H1 (cell line): Measurements from ENCODE around the gene B9D1. TPM values are rescaled to one million over a fixed set of nuclear protein-coding genes. Genes with fewer than 3 reads are reported as not detected.

Experiments used
- CTCF ChIA-PET: fragments of 300-600 bp; sonication (Branson Sonifier 250); formaldehyde crosslinking; loops from one replicate; lab custom pipeline; 2021; ENCODE audit not compliant: partially characterized antibody; lab: Charles Lee
- POLR2A ChIA-PET: fragments of 300-600 bp; sonication (Branson Sonifier 250); formaldehyde crosslinking; loops from one replicate; lab custom pipeline; 2021; ENCODE audit warnings: inconsistent platforms; ENCODE audit not compliant: partially characterized antibody; lab: Charles Lee
- DNase-seq, 2 experiments: peaks; one replicate each; pipeline versions ENCODE4 v3.0.0 to v3.0.0-alpha.2; 2010 to 2022; ENCODE audit warnings: low spot score in 2 of 2, low read depth in 1 of 2, mixed read lengths in 1 of 2
- FAIRE-seq: peaks from 2 replicates; lab custom pipeline; 2011; peaks lifted over from hg19 to GRCh38; lab: Jason Lieb, UNC
- H2AFZ ChIP-seq: 2 replicates; pipeline ENCODE4 v1.8.1; 2012; ENCODE audit warnings: low read length, inconsistent platforms
- H2AK5ac ChIP-seq: 2 replicates; pipeline ENCODE4 v1.6.1; 2013; ENCODE audit warnings: low read depth, low read length
- H2BK120ac ChIP-seq: replicated peaks from 2 replicates; pipeline ENCODE3; 2013; ENCODE audit warnings: low read depth, low read length, inconsistent platforms
- H2BK12ac ChIP-seq: 2 replicates; pipeline ENCODE4 v1.6.1; 2013; ENCODE audit warnings: low read depth, low read length
- H2BK15ac ChIP-seq: 2 replicates; pipeline ENCODE4 v1.6.1; 2013; ENCODE audit warnings: low read length
- H2BK20ac ChIP-seq: 2 replicates; pipeline ENCODE4 v1.6.1; 2013; ENCODE audit warnings: low read length
- H2BK5ac ChIP-seq: 2 replicates; pipeline ENCODE4 v1.6.1; 2013; ENCODE audit warnings: low read depth, low read length
- H3K14ac ChIP-seq: 2 replicates; pipeline ENCODE4 v1.6.1; 2013; ENCODE audit warnings: inconsistent platforms; ENCODE audit not compliant: insufficient read length
- H3K18ac ChIP-seq: 2 replicates; pipeline ENCODE4 v1.6.1; 2013; ENCODE audit warnings: low read length; ENCODE audit errors: extremely low read depth
- H3K23ac ChIP-seq: 2 replicates; pipeline ENCODE4 v1.6.1; 2013; ENCODE audit warnings: inconsistent platforms; ENCODE audit not compliant: insufficient read length
- H3K23me2 ChIP-seq: 2 replicates; pipeline ENCODE4 v1.6.1; 2013; ENCODE audit warnings: low read depth, low read length
- H3K27ac ChIP-seq: 2 replicates; pipeline ENCODE4 v1.6.1; 2011; ENCODE audit warnings: low read depth, low read length, inconsistent platforms
- H3K27me3 ChIP-seq, 4 experiments: replicated peaks in 1 of 4; 1 replicate in 1 of 4; 2 replicates in 3 of 4; pipeline versions ENCODE4 v1.6.1 to v1.8.1; 2011 to 2013; ENCODE audit warnings: low read length in 3 of 4, mild to moderate bottlenecking in 3 of 4, inconsistent platforms in 2 of 4, mixed read lengths in 2 of 4, moderate library complexity in 1 of 4; ENCODE audit not compliant: control insufficient read depth in 3 of 4, insufficient read depth in 3 of 4; ENCODE audit errors: extremely low read depth in 1 of 4
- H3K36me3 ChIP-seq, 4 experiments: 2 replicates each; pipeline versions ENCODE4 v1.6.1 to v1.8.1; 2011 to 2013; ENCODE audit warnings: mild to moderate bottlenecking in 4 of 4, low read length in 3 of 4, moderate library complexity in 2 of 4, control low read depth in 1 of 4, inconsistent platforms in 1 of 4; ENCODE audit not compliant: insufficient read depth in 4 of 4, control insufficient read depth in 2 of 4
- H3K4ac ChIP-seq: replicated peaks from 2 replicates; pipeline ENCODE3; 2013; ENCODE audit warnings: low read length, low read depth, mixed read lengths, inconsistent platforms; ENCODE audit not compliant: insufficient read length
- H3K4me1 ChIP-seq, 4 experiments: replicated peaks in 1 of 4; 1 replicate in 1 of 4; 2 replicates in 3 of 4; pipeline versions ENCODE4 v1.6.1 to v1.8.1; 2011 to 2013; ENCODE audit warnings: low read length in 3 of 4, inconsistent platforms in 2 of 4, mixed read lengths in 1 of 4; ENCODE audit not compliant: insufficient read depth in 4 of 4, control insufficient read depth in 3 of 4
- H3K4me2 ChIP-seq, 2 experiments: 2 replicates each; pipeline versions ENCODE4 v1.6.1 to v1.8.1; 2011 to 2013; ENCODE audit warnings: low read depth in 2 of 2, low read length in 2 of 2, control low read depth in 1 of 2, inconsistent platforms in 1 of 2, mild to moderate bottlenecking in 1 of 2; ENCODE audit not compliant: insufficient read depth in 1 of 2
- H3K4me3 ChIP-seq, 4 experiments: fragments of 200-600, 300-600 bp in 1 of 4; sonication (generic), shearing (Covaris generic), sonication (Bioruptor Twin) in 1 of 4; 2 replicates each; pipeline versions ENCODE4 v1.5.1 to v1.8.1; 2011 to 2016; ENCODE audit warnings: low read length in 4 of 4, low read depth in 3 of 4, control low read depth in 2 of 4, inconsistent platforms in 2 of 4, mild to moderate bottlenecking in 2 of 4, mixed read lengths in 1 of 4, moderate library complexity in 1 of 4; ENCODE audit not compliant: insufficient read depth in 2 of 4; ENCODE audit errors: extremely low read depth in 1 of 4
- H3K56ac ChIP-seq: replicated peaks from 2 replicates; pipeline ENCODE3; 2013; ENCODE audit warnings: low read depth, mild to moderate bottlenecking, mixed read lengths, low read length, inconsistent platforms; ENCODE audit not compliant: insufficient read length
- H3K79me1 ChIP-seq: 2 replicates; pipeline ENCODE4 v1.6.1; 2013; ENCODE audit warnings: low read depth, low read length, control low read depth
- H3K79me2 ChIP-seq, 2 experiments: 2 replicates each; pipeline versions ENCODE4 v1.6.1 to v1.8.1; 2012 to 2013; ENCODE audit warnings: low read length in 2 of 2, mild to moderate bottlenecking in 2 of 2, inconsistent platforms in 1 of 2; ENCODE audit not compliant: insufficient read depth in 2 of 2, control insufficient read depth in 1 of 2
- H3K9ac ChIP-seq, 4 experiments: replicated peaks in 1 of 4; 1 replicate in 1 of 4; 2 replicates in 3 of 4; pipeline versions ENCODE4 v1.6.1 to v1.8.1; 2011 to 2013; ENCODE audit warnings: low read depth in 3 of 4, low read length in 3 of 4, control low read depth in 2 of 4, mild to moderate bottlenecking in 2 of 4, moderate library complexity in 2 of 4, inconsistent platforms in 1 of 4; ENCODE audit errors: extremely low read depth in 1 of 4
- H3K9me3 ChIP-seq, 2 experiments: 2 replicates each; pipeline versions ENCODE4 v1.6.1 to v1.8.1; 2012 to 2013; ENCODE audit warnings: mild to moderate bottlenecking in 2 of 2, moderate library complexity in 2 of 2, control low read depth in 1 of 2, inconsistent platforms in 1 of 2, low read depth in 1 of 2, low read length in 1 of 2, mixed read lengths in 1 of 2; ENCODE audit not compliant: insufficient read depth in 2 of 2
- H4K20me1 ChIP-seq, 2 experiments: replicated peaks in 1 of 2; 2 replicates each; pipeline versions ENCODE3 to v1.8.1; 2011 to 2013; ENCODE audit warnings: inconsistent platforms in 2 of 2, low read length in 2 of 2, mild to moderate bottlenecking in 1 of 2; ENCODE audit not compliant: insufficient read depth in 2 of 2, control insufficient read depth in 1 of 2
- H4K5ac ChIP-seq: 2 replicates; pipeline ENCODE4 v1.6.1; 2013; ENCODE audit warnings: low read length, low read depth, mixed read lengths, inconsistent platforms; ENCODE audit not compliant: insufficient read length
- H4K8ac ChIP-seq: 2 replicates; pipeline ENCODE4 v1.8.0; 2013; ENCODE audit warnings: mild to moderate bottlenecking, moderate library complexity, low read length, inconsistent platforms; ENCODE audit not compliant: insufficient read depth; ENCODE audit errors: extremely low read depth
- H4K91ac ChIP-seq: replicated peaks from 2 replicates; pipeline ENCODE3; 2013; ENCODE audit warnings: low read length, mixed read lengths, inconsistent platforms; ENCODE audit not compliant: insufficient read length
- POLR2AphosphoS5 ChIP-seq: IDR thresholded peaks from 2 replicates; pipeline ENCODE4 v1.6.1; 2011; ENCODE audit warnings: low read depth, low read length
- WGBS, 2 experiments: shearing (Covaris generic) in 1 of 2; methylation state at CpG; one replicate each; pipeline versions ENCODE4 v1.1.6 to v1.1.7; 2013 to 2015; ENCODE audit warnings: low lambda C conversion rate in 2 of 2, mixed read lengths in 2 of 2, inconsistent platforms in 1 of 2, low coverage in 1 of 2, missing lambda C conversion rate in 1 of 2; ENCODE audit not compliant: insufficient replicate concordance in 2 of 2, insufficient coverage in 1 of 2, insufficient read length in 1 of 2; ENCODE audit errors: extremely low coverage in 1 of 2, missing lambda C conversion rate in 1 of 2; 5-methylcytosine and 5-hydroxymethylcytosine counted together
- microRNA counts: library from miRNA; unstranded; fragments of <30 nt; microRNA quantifications from one replicate; lab custom pipeline; 2015
- microRNA-seq, 2 experiments: library from miRNA; unstranded; fragments of <30 nt; microRNA quantifications; one replicate each; pipeline versions ENCODE4 to v1.2.0, GENCODE V29; 2016 to 2020; ENCODE audit warnings: borderline microRNAs expressed in 2 of 2, borderline number of aligned reads in 2 of 2, borderline replicate concordance in 1 of 2
- polyA plus RNA-seq, 7 experiments: library from polyadenylated mRNA; depleted of rRNA in 3 of 7; stranded (reverse) in 5 of 7; unstranded in 2 of 7; fragments of >200 nt in 5 of 7; fragments of 200-250 nt in 2 of 7; gene quantifications; 1 replicate in 5 of 7; 2 replicates in 1 of 7; 4 replicates in 1 of 7; pipeline versions ENCODE4 v1.2.1 to v1.2.3, GENCODE V29; 2011 to 2013; ENCODE audit warnings: missing spikeins in 2 of 7, mixed read lengths in 2 of 7
- small RNA-seq: library from polyadenylated mRNA; stranded (forward); fragments of <200 nt; extraction: miRNeasy Mini kit (QIAGEN cat#:217004); gene quantifications from one replicate; pipeline ENCODE3, GENCODE V24; 2013; ENCODE audit not compliant: insufficient read depth
- total RNA-seq: library from RNA; stranded (reverse); fragmentation: NEBNext Ultra II Directional; extraction: Animal tissue kit (Norgen Biotek cat#: 25700); gene quantifications from 2 replicates; pipeline ENCODE4 v1.2.1, GENCODE V29; 2021

Gene B9D1
- total and polyA plus RNA-seq, 2 of the 8 experiments (the other 6 are each of a cell fraction or from before 2014, with no cell fraction given), result 24.6 to 65.7 TPM

DNA sequence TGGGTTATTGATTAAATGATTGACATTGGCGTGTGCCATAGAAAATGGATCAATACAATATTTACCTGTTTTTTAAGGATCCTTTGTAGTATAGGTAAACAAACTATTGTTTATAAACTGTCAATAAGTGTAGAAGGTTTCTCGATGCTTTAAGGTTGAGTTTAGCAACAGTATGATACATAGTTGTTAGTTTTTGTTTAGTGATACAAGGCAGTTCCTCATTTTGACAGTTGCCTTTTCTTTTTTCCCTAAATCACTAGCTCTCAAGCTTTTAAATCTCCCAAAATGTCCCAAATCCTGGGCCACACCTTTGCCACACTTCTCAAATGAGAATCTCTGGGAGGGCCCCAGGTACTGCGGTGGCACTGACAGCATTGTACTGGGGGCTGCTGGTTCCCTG, 68.1 kb downstream of the B9D1 start:
- H3K9ac ChIP-seq, result no peak overlapping the region
- H3K27me3 ChIP-seq, result no peaks in the 10 kb centered on the region
- FAIRE-seq, result no peak
- no peak overlapping the region for H4K8ac ChIP-seq
- H3K9me3 ChIP-seq, result no peaks in the 10 kb centered on the region
- H2BK5ac ChIP-seq, result no peak overlapping the region
- no peaks in the 10 kb centered on the region for H3K23me2 ChIP-seq
- H2BK20ac ChIP-seq, result no peak overlapping the region
- no peak overlapping the region for H3K4ac ChIP-seq
- DNase-seq, result no peak
- no peak overlapping the region for H2AK5ac ChIP-seq
- H3K36me3 ChIP-seq, result no peaks in the 10 kb centered on the region
- no peak overlapping the region for H4K91ac ChIP-seq
- peaks cover 0 to 7% (median 4%) of the 10 kb centered on the region in 4 experiments; a peak in 5 of 7 replicates for H3K4me1 ChIP-seq
- H2BK12ac ChIP-seq, result no peak overlapping the region
- peaks cover 8 to 10% of the 10 kb centered on the region in 2 experiments for H4K20me1 ChIP-seq
- no peak overlapping the region for H2BK15ac ChIP-seq
- no peak overlapping the region for H2BK120ac ChIP-seq
- H4K5ac ChIP-seq, result no peak overlapping the region
- ChIA-PET CTCF (interaction anchor here (1.4 to 3.5 kb wide), 2 partner anchors 9 to 11 kb away, joined by 6 to 10 read pairs; no protein-coding TSS in a partner anchor), POLR2A (interaction anchor here (0.6 to 2.2 kb wide), 3 partner anchors 10 to 290 kb away, joined by 3 to 8 read pairs (median 3); partner anchors contain the start of gene FAM83G)
- H3K79me1 ChIP-seq, result no peaks in the 10 kb centered on the region; the same call in 1 of the 2 replicates
- H3K18ac ChIP-seq, result no peak overlapping the region
- H3K23ac ChIP-seq, result no peak overlapping the region
- no peak overlapping the region for H2AFZ ChIP-seq
- peaks cover 0 to 14% of the 10 kb centered on the region in 2 experiments; a peak in 2 of 4 replicates for H3K79me2 ChIP-seq
- no peak overlapping the region for H3K56ac ChIP-seq
- H3K4me2 ChIP-seq, result no peak overlapping the region
- 89% methylated on average over 3 of the region's 3 CpGs; no CpG with 5 or more reads in 1 of the 2 experiments for WGBS, 2 experiments
- TF ChIP-seq POLR2AphosphoS5, result no peak
- H3K4me3 ChIP-seq, result no peak overlapping the region
- H3K27ac ChIP-seq, result no peak overlapping the region
- H3K14ac ChIP-seq, result no peak overlapping the region

MicroRNAs encoded within 50 kb of the gene (microRNA counts, 767-probe panel; counts per million panel counts)
- microRNA hsa-miR-1180 (lab: Ali Mortazavi, UCI), result 879 counts per million, percentile 95 among the panel's probes with 10 or more counts

Small RNA genes within 50 kb of the gene (microRNA-seq; reads per million reads assigned to microRNA genes)
- 243 to 334 reads per million in 2 experiments for gene MIR1180

Small RNA genes within 50 kb of the gene (small RNA-seq; reads per million reads assigned to genes)
- gene MIR1180, result 221 reads per million, percentile 98 among the genes with 10 or more reads in this experiment

Other genes starting within 250 kb of the B9D1 start
- not detected in 2 replicates for gene GRAPL, start 235.1 kb downstream of the B9D1 start, total RNA-seq
- 0.15 and 0.24 TPM in 2 replicates for gene GRAPL, start 235.1 kb downstream of the B9D1 start, polyA plus RNA-seq (2011; rRNA removed)
- gene EPN2, start 125.4 kb downstream of the B9D1 start, total RNA-seq, result 40.8 and 55.8 TPM in 2 replicates
- 28.7 and 39.3 TPM in 2 replicates for gene EPN2, start 125.4 kb downstream of the B9D1 start, polyA plus RNA-seq (2011; rRNA removed)
- 28.1 and 33.8 TPM in 2 replicates for gene MAPK7, start 15.8 kb upstream of the B9D1 start, total RNA-seq
- gene MAPK7, start 15.8 kb upstream of the B9D1 start, polyA plus RNA-seq (2011; rRNA removed), result 15.2 and 31.3 TPM in 2 replicates
- 3.6 and 3.8 TPM in 2 replicates for gene MFAP4, start 24.5 kb upstream of the B9D1 start, total RNA-seq
- 3.1 and 8.1 TPM in 2 replicates for gene MFAP4, start 24.5 kb upstream of the B9D1 start, polyA plus RNA-seq (2011; rRNA removed)
- 2.2 and 2.3 TPM in 2 replicates for gene RNF112, start 48.5 kb upstream of the B9D1 start, total RNA-seq
- gene RNF112, start 48.5 kb upstream of the B9D1 start, polyA plus RNA-seq (2011; rRNA removed), result 1.1 and 1.7 TPM in 2 replicates
- 1.5 and 2.2 TPM in 2 replicates for gene SLC47A1, start 171.1 kb upstream of the B9D1 start, total RNA-seq
- 3.6 and 4.0 TPM in 2 replicates for gene SLC47A1, start 171.1 kb upstream of the B9D1 start, polyA plus RNA-seq (2011; rRNA removed)